Measurements from ENCODE around the gene RNF217.

DNA sequence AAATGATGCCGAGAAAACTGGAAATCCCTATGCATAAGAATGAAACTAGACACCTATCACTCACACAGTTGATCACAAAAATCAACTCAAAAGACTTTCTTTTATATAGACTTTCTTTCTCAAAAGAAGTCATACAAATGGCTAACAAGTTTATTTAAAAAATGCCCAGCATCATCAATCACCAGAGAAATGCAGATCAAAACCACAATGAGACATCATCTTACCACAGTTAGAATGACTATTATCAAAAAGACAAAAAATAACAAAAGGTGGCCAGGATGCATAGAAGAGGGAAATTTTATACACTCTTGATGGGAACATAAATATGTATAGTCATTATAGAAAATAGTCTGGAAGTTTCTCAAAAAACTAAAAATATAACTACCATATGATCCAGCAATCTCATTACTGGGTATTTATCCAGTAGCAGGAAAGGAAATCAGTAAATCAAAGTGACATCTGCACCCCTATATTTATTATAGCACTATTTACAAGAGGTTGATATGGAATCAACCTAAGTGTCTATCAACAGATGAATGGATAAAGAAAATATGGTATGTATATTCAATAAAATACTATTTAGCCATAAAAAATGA, 3.4 kb upstream of the RNF217 start:
- TF ChIP-seq, protein P1, sequence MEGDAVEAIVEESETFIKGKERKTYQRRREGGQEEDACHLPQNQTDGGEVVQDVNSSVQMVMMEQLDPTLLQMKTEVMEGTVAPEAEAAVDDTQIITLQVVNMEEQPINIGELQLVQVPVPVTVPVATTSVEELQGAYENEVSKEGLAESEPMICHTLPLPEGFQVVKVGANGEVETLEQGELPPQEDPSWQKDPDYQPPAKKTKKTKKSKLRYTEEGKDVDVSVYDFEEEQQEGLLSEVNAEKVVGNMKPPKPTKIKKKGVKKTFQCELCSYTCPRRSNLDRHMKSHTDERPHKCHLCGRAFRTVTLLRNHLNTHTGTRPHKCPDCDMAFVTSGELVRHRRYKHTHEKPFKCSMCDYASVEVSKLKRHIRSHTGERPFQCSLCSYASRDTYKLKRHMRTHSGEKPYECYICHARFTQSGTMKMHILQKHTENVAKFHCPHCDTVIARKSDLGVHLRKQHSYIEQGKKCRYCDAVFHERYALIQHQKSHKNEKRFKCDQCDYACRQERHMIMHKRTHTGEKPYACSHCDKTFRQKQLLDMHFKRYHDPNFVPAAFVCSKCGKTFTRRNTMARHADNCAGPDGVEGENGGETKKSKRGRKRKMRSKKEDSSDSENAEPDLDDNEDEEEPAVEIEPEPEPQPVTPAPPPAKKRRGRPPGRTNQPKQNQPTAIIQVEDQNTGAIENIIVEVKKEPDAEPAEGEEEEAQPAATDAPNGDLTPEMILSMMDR (IDR thresholded peaks at IDR 0.05; ENCODE audit: insufficient read depth, low read length): no peak
- TF ChIP-seq SPI1 (IDR thresholded peaks at IDR 0.05; ENCODE audit: borderline replicate concordance, low read depth): no peak
